Pancreas (tissue), 10 donors: Measurements from ENCODE around the gene SCLY. TPM values are rescaled to one million over a fixed set of nuclear protein-coding genes. Genes with fewer than 3 reads are reported as not detected.
"Not testable (repeated sequence)": the region's sequence is repeated elsewhere in the genome, so short reads cannot be mapped to it uniquely, and the experiment has no call there.

Source experiments
- ATAC-seq, 4 donors: fragments of 200-7000 bp; cut with Tn5 transposase; one replicate each; pipeline versions ENCODE4 v1.8.0 to v1.9.1; 2020; ENCODE audit warnings: mild to moderate bottlenecking in 4 of 4, moderate library complexity in 4 of 4
- DNase-seq, 6 donors: peaks; one replicate each; pipeline ENCODE4 v3.0.0-alpha.2; 2020
- FAIRE-seq: peaks from 2 replicates; lab custom pipeline; 2012; peaks lifted over from hg19 to GRCh38; lab: Jason Lieb, UNC
- H3K27ac ChIP-seq, 4 donors: fragments of 200-600 bp; sonication (generic); 1 replicate in 3 of 4; 2 replicates in 1 of 4; pipeline versions ENCODE4 v1.5.0 to v1.8.0; 2020
- H3K27me3 ChIP-seq, 4 donors: fragments of 200-600 bp; one replicate each; pipeline ENCODE4 v1.8.0; 2021
- H3K36me3 ChIP-seq, 3 donors: fragments of 200-600 bp; sonication (generic) in 1 of 3; one replicate each; pipeline versions ENCODE4 v1.5.0 to v1.8.0; 2020 to 2021
- H3K4me1 ChIP-seq, 3 donors: fragments of 200-600 bp; one replicate each; pipeline ENCODE4 v1.8.0; 2021
- H3K4me3 ChIP-seq, 4 donors: fragments of 200-600 bp; sonication (generic) in 2 of 4; one replicate each; pipeline versions ENCODE4 v1.5.0 to v1.8.0; 2020 to 2021
- H3K9me3 ChIP-seq, 4 donors: fragments of 200-600 bp; one replicate each; pipeline ENCODE4 v1.8.0; 2021
- WGBS, 2 donors: extraction: QIAGEN DNeasy Blood & Tissue Kit; methylation state at CpG; one replicate each; pipeline ENCODE4 v1.1.7; 2013; 5-methylcytosine and 5-hydroxymethylcytosine counted together
- intact Hi-C, 3 donors: fragments of 100-400 bp; cut with DNase I; formaldehyde crosslinking; loops; one replicate each; pipeline versions ENCODE4 v1.11.1 to v1.14.2; 2022
- polyA plus RNA-seq, 2 donors: library from polyadenylated mRNA; stranded (reverse); fragments of 200-250 nt; gene quantifications; one replicate each; pipeline ENCODE4 v1.2.3, GENCODE V29; 2013
- total RNA-seq, 6 donors: library from RNA; stranded (reverse); fragmentation: NEBNext Ultra II Directional in 4 of 6; extraction: Animal tissue kit (Norgen Biotek cat#: 25700) in 4 of 6; gene quantifications; one replicate each; pipeline versions ENCODE4 v1.2.1 to v1.2.4, GENCODE V29; 2021 to 2023
- TF ChIP-seq, protein P1 (sequence below), 4 donors: fragments of 200-600 bp; sonication (generic) in 3 of 4; IDR thresholded peaks; one replicate each; pipeline versions ENCODE4 v1.5.0 to v1.8.0; 2021; ENCODE audit warnings: antibody characterized with exemption in 4 of 4
- donor health status: healthy with polysubstance abuse.
- donor health status: DM: no; HTN: no; CAD: no; lungs with moderate emphysema.
- donor health status: DM: no; HTN: no; CAD: no.
- donor health status: control.
- donor health status: control.
- donor health status: Bipolar disorder and iron deficiency.
- donor health status: DM: yes; HTN: yes; CAD: no.
- donor health status: DM: no; HTN: no; CAD: no.
- donor health status: DM: no; HTN: no; CAD: no.
- donor health status: DM: yes; HTN: yes; CAD: no.

The SCLY gene
- total and polyA plus RNA-seq, 8 donors: 13.8 to 33.5 (median 22.3) TPM

GRCh38 chr2:238108423-238109183 is 47.8 kb downstream of the SCLY start:
- no peak overlapping the region for H3K4me3 ChIP-seq
- intact Hi-C loops: no loop called here
- no peak overlapping the region for H3K27ac ChIP-seq
- TF ChIP-seq, protein P1, sequence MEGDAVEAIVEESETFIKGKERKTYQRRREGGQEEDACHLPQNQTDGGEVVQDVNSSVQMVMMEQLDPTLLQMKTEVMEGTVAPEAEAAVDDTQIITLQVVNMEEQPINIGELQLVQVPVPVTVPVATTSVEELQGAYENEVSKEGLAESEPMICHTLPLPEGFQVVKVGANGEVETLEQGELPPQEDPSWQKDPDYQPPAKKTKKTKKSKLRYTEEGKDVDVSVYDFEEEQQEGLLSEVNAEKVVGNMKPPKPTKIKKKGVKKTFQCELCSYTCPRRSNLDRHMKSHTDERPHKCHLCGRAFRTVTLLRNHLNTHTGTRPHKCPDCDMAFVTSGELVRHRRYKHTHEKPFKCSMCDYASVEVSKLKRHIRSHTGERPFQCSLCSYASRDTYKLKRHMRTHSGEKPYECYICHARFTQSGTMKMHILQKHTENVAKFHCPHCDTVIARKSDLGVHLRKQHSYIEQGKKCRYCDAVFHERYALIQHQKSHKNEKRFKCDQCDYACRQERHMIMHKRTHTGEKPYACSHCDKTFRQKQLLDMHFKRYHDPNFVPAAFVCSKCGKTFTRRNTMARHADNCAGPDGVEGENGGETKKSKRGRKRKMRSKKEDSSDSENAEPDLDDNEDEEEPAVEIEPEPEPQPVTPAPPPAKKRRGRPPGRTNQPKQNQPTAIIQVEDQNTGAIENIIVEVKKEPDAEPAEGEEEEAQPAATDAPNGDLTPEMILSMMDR (IDR thresholded peaks at IDR 0.05): no peak
- FAIRE-seq (no peak), DNase-seq (peak in 3 of 6 donors; percentile 2 to 39 (median 13)), ATAC-seq (peak in 1 of 4 donors; percentile 29)
- H3K4me1 ChIP-seq: no peaks in the 10 kb centered on the region
- H3K9me3 ChIP-seq: no peaks in the 10 kb centered on the region
- no peaks in the 10 kb centered on the region for H3K27me3 ChIP-seq
- no peaks in the 10 kb centered on the region for H3K36me3 ChIP-seq
- WGBS, 2 donors: 69 to 75% methylated on average over 19 of the region's 19 CpGs

GRCh38 chr2:238113611-238114010 is 52.8 kb downstream of the SCLY start:
- no peak overlapping the region for H3K4me3 ChIP-seq
- DNase-seq (peak in 2 of 6 donors; percentile 13 to 37), FAIRE-seq (no peak), ATAC-seq (no peak)
- H3K9me3 ChIP-seq: no peaks in the 10 kb centered on the region
- intact Hi-C loops: no loop called here
- no peaks in the 10 kb centered on the region for H3K36me3 ChIP-seq
- peaks cover 0 to 7% (median 6%) of the 10 kb centered on the region in 3 donors for H3K4me1 ChIP-seq
- H3K27ac ChIP-seq: no peak overlapping the region
- TF ChIP-seq, protein P1 (IDR thresholded peaks at IDR 0.05): no peak
- WGBS, 2 donors: 96 to 97% methylated on average over 13 of the region's 13 CpGs
- no peaks in the 10 kb centered on the region for H3K27me3 ChIP-seq

GRCh38 chr2:238114331-238114841 is 53.6 kb downstream of the SCLY start:
- intact Hi-C loops: no loop called here
- 86 to 87% methylated on average over 16 of the region's 16 CpGs for WGBS, 2 donors
- FAIRE-seq (no peak), DNase-seq (peak in 3 of 6 donors; percentile 15 to 55 (median 54)), ATAC-seq (no peak)
- Histone ChIP-seq H3K27me3 (no peaks in the 10 kb centered on the region), H3K27ac (no peak overlapping the region), H3K4me3 (no peak overlapping the region), H3K9me3 (no peaks in the 10 kb centered on the region), H3K36me3 (no peaks in the 10 kb centered on the region), H3K4me1 (peaks cover 0 to 7% (median 6%) of the 10 kb centered on the region in 3 donors)
- TF ChIP-seq, protein P1 (IDR thresholded peaks at IDR 0.05): no peak

DNA sequence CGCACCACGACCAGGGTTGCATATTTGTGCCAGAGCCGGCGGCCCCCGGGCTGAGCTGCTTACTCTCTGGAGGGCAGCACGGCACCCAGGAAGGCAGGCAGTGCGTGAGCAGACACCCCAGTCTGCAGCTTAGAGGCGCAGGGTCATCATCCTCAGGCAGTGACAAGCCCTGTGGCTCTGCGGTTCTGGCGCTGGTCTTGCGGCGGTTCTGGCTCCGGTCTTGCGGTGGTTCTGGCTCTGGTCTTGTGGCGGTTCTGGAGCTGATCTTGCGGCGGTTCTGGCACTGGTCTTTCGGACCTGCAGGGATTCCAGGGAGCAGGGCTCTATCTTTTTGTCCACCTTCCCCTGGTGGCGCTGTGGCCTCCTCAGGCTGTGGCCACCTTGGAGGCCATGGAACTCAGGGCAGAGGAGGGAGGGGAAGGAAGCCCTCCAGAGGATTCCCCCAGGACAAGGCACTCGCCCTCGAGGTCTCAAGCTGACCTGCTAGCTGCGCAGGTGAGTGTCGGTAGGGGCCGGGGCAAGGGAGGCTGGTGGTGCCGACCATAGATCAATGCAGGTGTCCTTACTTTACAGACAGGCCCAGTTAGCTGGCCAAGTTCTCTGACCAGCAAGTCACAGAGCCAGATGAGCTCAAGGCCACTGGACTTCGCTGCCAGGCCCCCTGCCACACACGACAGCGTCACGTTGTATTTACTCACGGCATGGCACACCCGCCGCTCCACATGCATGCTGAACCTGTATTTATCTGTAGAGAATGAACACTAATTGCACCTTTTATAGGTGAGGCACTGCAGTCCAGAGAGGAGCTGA is 54.3 kb downstream of the SCLY start:
- TF ChIP-seq, protein P1 (IDR thresholded peaks at IDR 0.05): no peak
- ATAC-seq: peak; percentile 82 to 94 (median 88)
- H3K4me1 ChIP-seq: peaks cover 0 to 7% (median 6%) of the 10 kb centered on the region in 3 donors
- no peaks in the 10 kb centered on the region for H3K36me3 ChIP-seq
- no peaks in the 10 kb centered on the region for H3K27me3 ChIP-seq
- H3K27ac ChIP-seq: peak overlapping the region in 1 of 4 donors; percentile 17
- no peak for FAIRE-seq
- no peak overlapping the region for H3K4me3 ChIP-seq
- peak; percentile 65 to 84 (median 75) for DNase-seq
- WGBS, 2 donors: 69 to 73% methylated on average over 32 of the region's 32 CpGs
- intact Hi-C loops: no loop called here
- H3K9me3 ChIP-seq: no peaks in the 10 kb centered on the region

DNA sequence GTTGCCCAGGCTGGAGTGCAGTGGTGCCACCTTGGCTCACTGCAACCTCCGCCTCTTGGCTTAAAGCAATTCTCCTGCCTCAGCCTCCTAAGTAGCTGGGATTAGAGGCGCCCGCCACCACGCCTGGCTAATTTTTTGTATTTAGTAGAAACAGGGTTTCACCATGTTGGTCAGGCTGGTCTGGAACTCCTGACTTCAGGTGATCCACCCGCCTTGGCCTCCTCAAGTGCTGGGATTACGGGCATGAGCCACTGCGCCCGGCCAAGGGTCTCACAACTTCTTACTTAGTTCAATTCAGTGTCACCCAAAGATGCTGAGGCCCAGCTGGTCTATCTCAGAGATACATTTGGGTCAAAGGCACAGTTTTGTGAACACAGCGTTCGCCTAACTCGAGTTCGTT is 54.9 kb downstream of the SCLY start:
- not testable (repeated sequence) for FAIRE-seq

More for the DNA sequence above, 54.9 kb downstream of the SCLY start:
- H3K4me1 ChIP-seq, H3K36me3 ChIP-seq, H3K9me3 ChIP-seq, ATAC-seq, H3K4me3 ChIP-seq, intact Hi-C loops, H3K27ac ChIP-seq, H3K27me3 ChIP-seq: not testable (repeated sequence)
- 96 to 97% methylated on average over 12 of the region's 12 CpGs for WGBS, 2 donors
- peak in 2 of 6 donors; percentile 9 to 31 for DNase-seq
